ENCODE results near the gene CD209. TPM values are rescaled to one million over a fixed set of nuclear protein-coding genes. Genes with fewer than 3 reads are reported as not detected.

CD209 gene
- total RNA-seq, 5 donors from 2014 or later (not counting 1 experiment from before 2014, with no cell fraction given), result 0.07 TPM; not detected in 4

DNA sequence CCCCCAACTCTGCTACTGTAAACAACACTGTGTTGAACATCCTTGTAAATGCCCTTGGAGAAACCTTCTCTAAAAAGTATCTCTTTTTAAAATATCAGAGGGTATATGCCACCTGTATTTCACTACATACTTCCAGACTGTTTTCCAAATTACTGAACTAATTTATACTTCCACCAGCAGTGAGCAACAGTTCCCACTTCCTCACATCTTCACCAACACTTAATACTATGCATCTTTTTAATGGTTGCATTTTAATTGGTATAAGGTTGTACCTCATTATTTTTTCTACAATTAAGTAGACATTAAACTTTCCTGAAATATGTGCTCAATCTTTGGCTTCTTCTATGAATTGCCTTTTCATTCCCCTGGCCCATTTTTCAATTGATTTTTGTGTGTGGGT, 37.5 kb upstream of the CD209 start:
- H3K9me3 Mint-ChIP-seq, result peaks cover 0 to 7% (median 4%) of the 10 kb centered on the region in 3 donors
- DNase-seq (no peak), ATAC-seq (replicated peaks in 1 of 4) (no peak)
- Histone ChIP-seq H3K4me1 (ENCODE audit: control insufficient read depth in 1 of 2, extremely low read depth in 1 of 2, insufficient read depth in 2 of 2, low read length in 2 of 2) (peaks cover 2 to 19% of the 10 kb centered on the region in 2 experiments), H3K9me3 (no peaks in the 10 kb centered on the region), H3K27ac (ENCODE audit: low read length) (no peak overlapping the region), H3K4me3 (ENCODE audit: control insufficient read depth in 1 of 2, extremely low read depth in 1 of 2, low read length in 1 of 2) (no peak overlapping the region), H3K36me3 (ENCODE audit: control insufficient read depth in 2 of 2, extremely low read depth in 1 of 2, insufficient read depth in 1 of 2, low read length in 1 of 2) (no peaks in the 10 kb centered on the region), H3K27me3 (replicated peaks in 1 of 2; ENCODE audit: control insufficient read depth in 2 of 2, extremely low read depth in 1 of 2, insufficient read depth in 2 of 2, low read length in 1 of 2) (peaks cover 4 to 47% of the 10 kb centered on the region in 2 experiments)
- no peaks in the 10 kb centered on the region for H3K36me3 Mint-ChIP-seq
- H3K27ac Mint-ChIP-seq, result no peak overlapping the region
- peaks cover 20 to 46% of the 10 kb centered on the region in 2 donors for H3K27me3 Mint-ChIP-seq
- H3K4me1 Mint-ChIP-seq, result peaks cover 5 to 12% (median 8%) of the 10 kb centered on the region in 3 donors
- ChIA-PET CTCF (no interaction called here), POLR2A (no interaction called here)
- no peak overlapping the region for H3K4me3 Mint-ChIP-seq

GRCh38 chr19:7783991-7784423, 36.7 kb upstream of the CD209 start:
- Mint-ChIP-seq H3K4me1 (peaks cover 0 to 6% (median 5%) of the 10 kb centered on the region in 3 donors), H3K36me3 (no peaks in the 10 kb centered on the region), H3K27me3 (peaks cover 16 to 39% of the 10 kb centered on the region in 2 donors), H3K4me3 (no peak overlapping the region), H3K9me3 (peaks cover 0 to 7% (median 4%) of the 10 kb centered on the region in 3 donors), H3K27ac (no peak overlapping the region)
- CTCF ChIA-PET, result no interaction called here
- 68% methylated on average over 4 of the region's 8 CpGs for WGBS (ENCODE audit: insufficient coverage)
- DNase-seq (no peak), ATAC-seq (replicated peaks in 1 of 4) (no peak)
- POLR2A ChIA-PET, result no interaction called here
- Histone ChIP-seq H3K27me3 (replicated peaks in 1 of 2; ENCODE audit: control insufficient read depth in 2 of 2, extremely low read depth in 1 of 2, insufficient read depth in 2 of 2, low read length in 1 of 2) (peaks cover 2 to 43% of the 10 kb centered on the region in 2 experiments), H3K27ac (ENCODE audit: low read length) (no peak overlapping the region), H3K4me1 (ENCODE audit: control insufficient read depth in 1 of 2, extremely low read depth in 1 of 2, insufficient read depth in 2 of 2, low read length in 2 of 2) (peaks cover 0 to 11% of the 10 kb centered on the region in 2 experiments), H3K9me3 (no peaks in the 10 kb centered on the region), H3K36me3 (ENCODE audit: control insufficient read depth in 2 of 2, extremely low read depth in 1 of 2, insufficient read depth in 1 of 2, low read length in 1 of 2) (no peaks in the 10 kb centered on the region), H3K4me3 (ENCODE audit: control insufficient read depth in 1 of 2, extremely low read depth in 1 of 2, low read length in 1 of 2) (no peak overlapping the region)

GRCh38 chr19:7781157-7781556, 33.8 kb upstream of the CD209 start:
- ChIA-PET POLR2A (interaction anchor here (0.6 to 0.8 kb wide), 2 partner anchors 107 to 598 kb away, joined by 5 read pairs; no protein-coding TSS in a partner anchor), CTCF (no interaction called here)
- Histone ChIP-seq H3K4me1 (ENCODE audit: control insufficient read depth in 1 of 2, extremely low read depth in 1 of 2, insufficient read depth in 2 of 2, low read length in 2 of 2) (no peaks in the 10 kb centered on the region), H3K9me3 (no peaks in the 10 kb centered on the region), H3K36me3 (ENCODE audit: control insufficient read depth in 2 of 2, extremely low read depth in 1 of 2, insufficient read depth in 1 of 2, low read length in 1 of 2) (no peaks in the 10 kb centered on the region), H3K27me3 (replicated peaks in 1 of 2; ENCODE audit: control insufficient read depth in 2 of 2, extremely low read depth in 1 of 2, insufficient read depth in 2 of 2, low read length in 1 of 2) (peaks cover 2 to 23% of the 10 kb centered on the region in 2 experiments), H3K4me3 (ENCODE audit: control insufficient read depth in 1 of 2, extremely low read depth in 1 of 2, low read length in 1 of 2) (no peak overlapping the region), H3K27ac (ENCODE audit: low read length) (no peak overlapping the region)
- no peak overlapping the region for H3K27ac Mint-ChIP-seq
- H3K36me3 Mint-ChIP-seq, result no peaks in the 10 kb centered on the region
- peaks cover 0 to 7% (median 4%) of the 10 kb centered on the region in 3 donors for H3K9me3 Mint-ChIP-seq
- H3K4me1 Mint-ChIP-seq, result no peaks in the 10 kb centered on the region
- no peak overlapping the region for H3K4me3 Mint-ChIP-seq
- 80% methylated on average over 12 of the region's 12 CpGs for WGBS (ENCODE audit: insufficient coverage)
- ATAC-seq (replicated peaks in 1 of 4) (no peak), DNase-seq (no peak)
- H3K27me3 Mint-ChIP-seq, result peaks cover 11 to 27% of the 10 kb centered on the region in 2 donors

- ATAC-seq (replicated peaks in 1 of 4) (no peak), DNase-seq (no peak)
- Histone ChIP-seq H3K9me3 (no peaks in the 10 kb centered on the region), H3K4me1 (ENCODE audit: control insufficient read depth in 1 of 2, extremely low read depth in 1 of 2, insufficient read depth in 2 of 2, low read length in 2 of 2) (no peaks in the 10 kb centered on the region), H3K36me3 (ENCODE audit: control insufficient read depth in 2 of 2, extremely low read depth in 1 of 2, insufficient read depth in 1 of 2, low read length in 1 of 2) (no peaks in the 10 kb centered on the region), H3K4me3 (ENCODE audit: control insufficient read depth in 1 of 2, extremely low read depth in 1 of 2, low read length in 1 of 2) (no peak overlapping the region), H3K27me3 (replicated peaks in 1 of 2; ENCODE audit: control insufficient read depth in 2 of 2, extremely low read depth in 1 of 2, insufficient read depth in 2 of 2, low read length in 1 of 2) (peaks cover 2 to 19% of the 10 kb centered on the region in 2 experiments), H3K27ac (ENCODE audit: low read length) (no peak overlapping the region)
- H3K27ac Mint-ChIP-seq, result no peak overlapping the region
- 81% methylated on average over 21 of the region's 26 CpGs for WGBS (ENCODE audit: insufficient coverage)
- CTCF ChIA-PET, result no interaction called here
- H3K36me3 Mint-ChIP-seq, result no peaks in the 10 kb centered on the region
- no peak overlapping the region for H3K4me3 Mint-ChIP-seq
- POLR2A ChIA-PET, result no interaction called here
- peaks cover 0 to 3% (median 2%) of the 10 kb centered on the region in 3 donors for H3K9me3 Mint-ChIP-seq
- peaks cover 8 to 19% of the 10 kb centered on the region in 2 donors for H3K27me3 Mint-ChIP-seq
- H3K4me1 Mint-ChIP-seq, result no peaks in the 10 kb centered on the region
Observed at GRCh38 chr19:7779631-7780486, 32.5 kb upstream of the CD209 start.

DNA sequence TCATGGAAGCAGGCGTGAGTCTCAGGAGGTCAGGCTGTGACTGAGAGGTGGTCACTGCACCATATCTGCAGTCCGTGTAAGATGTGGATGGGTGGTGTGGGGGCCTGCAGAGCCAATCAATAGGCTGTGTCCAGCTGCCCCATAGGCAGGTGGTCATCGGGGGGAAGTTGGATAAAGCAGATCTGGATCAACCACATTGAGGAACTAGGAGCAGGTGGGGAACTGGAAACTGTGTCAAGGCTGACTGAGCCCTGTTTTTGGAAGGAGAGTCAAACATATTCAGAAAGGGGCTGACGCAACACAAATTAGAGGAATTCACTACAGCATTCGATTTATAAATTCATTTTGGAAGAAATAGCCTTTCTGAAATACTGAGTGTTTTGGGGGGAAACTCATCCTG, 30.7 kb upstream of the CD209 start:
- ChIA-PET POLR2A (interaction anchor here in 1 of 2 donors (0.6 kb wide), 1 partner anchor 1405 kb away, joined by 4 read pairs; no protein-coding TSS in a partner anchor), CTCF (no interaction called here)

GRCh38 chr19:7775761-7776160, 28.4 kb upstream of the CD209 start:
- Mint-ChIP-seq H3K27me3 (peaks cover 0 to 2% of the 10 kb centered on the region in 2 donors), H3K36me3 (no peaks in the 10 kb centered on the region), H3K4me1 (peaks cover 14 to 16% (median 16%) of the 10 kb centered on the region in 3 donors), H3K27ac (no peak overlapping the region), H3K4me3 (no peak overlapping the region), H3K9me3 (no peaks in the 10 kb centered on the region)
- no peaks in the 10 kb centered on the region for H3K36me3 ChIP-seq (ENCODE audit: control insufficient read depth in 2 of 2, extremely low read depth in 1 of 2, insufficient read depth in 1 of 2, low read length in 1 of 2)
- CTCF ChIA-PET, result interaction anchor here in 1 of 2 donors (0.8 kb wide), 1 partner anchor 112 kb away, joined by 3 read pairs; no protein-coding TSS in a partner anchor
- DNase-seq (no peak), ATAC-seq (replicated peaks in 1 of 4) (no peak)
- WGBS (ENCODE audit: insufficient coverage), result 94% methylated on average over 7 of the region's 9 CpGs
- POLR2A ChIA-PET, result no interaction called here
- H3K27me3 ChIP-seq (replicated peaks in 1 of 2; ENCODE audit: control insufficient read depth in 2 of 2, extremely low read depth in 1 of 2, insufficient read depth in 2 of 2, low read length in 1 of 2), result peaks cover 0 to 8% of the 10 kb centered on the region in 2 experiments
- no peak overlapping the region for H3K4me3 ChIP-seq (ENCODE audit: control insufficient read depth in 1 of 2, extremely low read depth in 1 of 2, low read length in 1 of 2)
- H3K4me1 ChIP-seq (ENCODE audit: control insufficient read depth in 1 of 2, extremely low read depth in 1 of 2, insufficient read depth in 2 of 2, low read length in 2 of 2), result peaks cover 0 to 12% of the 10 kb centered on the region in 2 experiments
- no peaks in the 10 kb centered on the region for H3K9me3 ChIP-seq
- no peak overlapping the region for H3K27ac ChIP-seq (ENCODE audit: low read length)

More for the DNA sequence above, 30.7 kb upstream of the CD209 start:
- H3K4me3 Mint-ChIP-seq, result no peak overlapping the region
- H3K9me3 Mint-ChIP-seq, result no peaks in the 10 kb centered on the region
- peaks cover 0 to 8% of the 10 kb centered on the region in 2 donors for H3K27me3 Mint-ChIP-seq
- Histone ChIP-seq H3K27me3 (replicated peaks in 1 of 2; ENCODE audit: control insufficient read depth in 2 of 2, extremely low read depth in 1 of 2, insufficient read depth in 2 of 2, low read length in 1 of 2) (peaks cover 0 to 8% of the 10 kb centered on the region in 2 experiments), H3K36me3 (ENCODE audit: control insufficient read depth in 2 of 2, extremely low read depth in 1 of 2, insufficient read depth in 1 of 2, low read length in 1 of 2) (no peaks in the 10 kb centered on the region), H3K4me1 (ENCODE audit: control insufficient read depth in 1 of 2, extremely low read depth in 1 of 2, insufficient read depth in 2 of 2, low read length in 2 of 2) (peaks cover 0 to 4% of the 10 kb centered on the region in 2 experiments), H3K27ac (ENCODE audit: low read length) (no peak overlapping the region), H3K9me3 (no peaks in the 10 kb centered on the region), H3K4me3 (ENCODE audit: control insufficient read depth in 1 of 2, extremely low read depth in 1 of 2, low read length in 1 of 2) (no peak overlapping the region)
- DNase-seq (no peak), ATAC-seq (replicated peaks in 1 of 4) (no peak)
- no peak overlapping the region for H3K27ac Mint-ChIP-seq
- 60% methylated on average over 3 of the region's 5 CpGs for WGBS (ENCODE audit: insufficient coverage)
- H3K4me1 Mint-ChIP-seq, result peaks cover 2 to 4% (median 2%) of the 10 kb centered on the region in 3 donors
- no peaks in the 10 kb centered on the region for H3K36me3 Mint-ChIP-seq

Data from T-cell (primary cell).